GM19395 (cell line): ENCODE results near the gene SLITRK5.

Source experiments
- ATAC-seq: cut with Tn5 transposase; IDR thresholded peaks from one replicate; pipeline ENCODE4 v1.9.1; 2021; ENCODE audit warnings: mild to moderate bottlenecking, moderate library complexity; ENCODE audit not compliant: unreplicated experiment

SLITRK5 gene, protein sequence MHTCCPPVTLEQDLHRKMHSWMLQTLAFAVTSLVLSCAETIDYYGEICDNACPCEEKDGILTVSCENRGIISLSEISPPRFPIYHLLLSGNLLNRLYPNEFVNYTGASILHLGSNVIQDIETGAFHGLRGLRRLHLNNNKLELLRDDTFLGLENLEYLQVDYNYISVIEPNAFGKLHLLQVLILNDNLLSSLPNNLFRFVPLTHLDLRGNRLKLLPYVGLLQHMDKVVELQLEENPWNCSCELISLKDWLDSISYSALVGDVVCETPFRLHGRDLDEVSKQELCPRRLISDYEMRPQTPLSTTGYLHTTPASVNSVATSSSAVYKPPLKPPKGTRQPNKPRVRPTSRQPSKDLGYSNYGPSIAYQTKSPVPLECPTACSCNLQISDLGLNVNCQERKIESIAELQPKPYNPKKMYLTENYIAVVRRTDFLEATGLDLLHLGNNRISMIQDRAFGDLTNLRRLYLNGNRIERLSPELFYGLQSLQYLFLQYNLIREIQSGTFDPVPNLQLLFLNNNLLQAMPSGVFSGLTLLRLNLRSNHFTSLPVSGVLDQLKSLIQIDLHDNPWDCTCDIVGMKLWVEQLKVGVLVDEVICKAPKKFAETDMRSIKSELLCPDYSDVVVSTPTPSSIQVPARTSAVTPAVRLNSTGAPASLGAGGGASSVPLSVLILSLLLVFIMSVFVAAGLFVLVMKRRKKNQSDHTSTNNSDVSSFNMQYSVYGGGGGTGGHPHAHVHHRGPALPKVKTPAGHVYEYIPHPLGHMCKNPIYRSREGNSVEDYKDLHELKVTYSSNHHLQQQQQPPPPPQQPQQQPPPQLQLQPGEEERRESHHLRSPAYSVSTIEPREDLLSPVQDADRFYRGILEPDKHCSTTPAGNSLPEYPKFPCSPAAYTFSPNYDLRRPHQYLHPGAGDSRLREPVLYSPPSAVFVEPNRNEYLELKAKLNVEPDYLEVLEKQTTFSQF

DNA sequence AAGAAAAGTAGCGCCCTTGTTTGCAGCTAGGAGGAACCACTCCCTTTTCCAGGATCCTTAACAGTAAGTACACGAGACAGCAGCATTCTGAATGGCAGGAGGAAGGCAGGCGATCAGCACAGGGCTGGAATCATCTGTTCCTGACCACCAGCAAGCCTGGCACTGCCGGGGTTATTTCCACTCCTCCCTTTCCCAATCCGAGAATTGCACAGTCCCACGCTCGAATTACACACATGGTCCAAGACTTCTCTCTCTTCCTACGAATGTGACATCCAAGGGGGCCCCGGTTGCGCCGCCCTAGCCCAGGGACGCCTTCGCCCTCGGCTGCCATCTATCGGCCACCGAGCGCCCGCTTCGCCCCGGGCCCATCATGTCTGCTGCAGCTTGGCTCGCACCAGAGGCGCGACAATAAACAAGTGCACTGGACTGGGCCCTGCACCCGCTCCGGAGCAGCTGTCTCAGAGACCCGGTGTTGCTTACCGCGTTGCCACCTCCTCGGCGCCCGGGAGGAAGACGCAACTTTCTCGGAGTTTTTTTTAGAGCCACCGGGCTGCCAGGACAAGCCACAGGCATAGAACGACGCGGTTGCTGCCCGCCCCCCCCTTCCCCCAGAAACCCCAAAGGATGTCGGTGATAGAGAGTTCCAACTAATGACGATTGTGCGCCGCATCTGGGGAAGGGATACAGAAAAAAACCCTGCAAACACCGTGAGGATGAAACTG is at the start of gene SLITRK5:
TSS of gene SLITRK5 (plus strand) at position 341 of the 722 bp plus-strand sequence. CDS start 4,018 bp downstream, outside the sequence.
- peak; percentile 96 for ATAC-seq

DNA sequence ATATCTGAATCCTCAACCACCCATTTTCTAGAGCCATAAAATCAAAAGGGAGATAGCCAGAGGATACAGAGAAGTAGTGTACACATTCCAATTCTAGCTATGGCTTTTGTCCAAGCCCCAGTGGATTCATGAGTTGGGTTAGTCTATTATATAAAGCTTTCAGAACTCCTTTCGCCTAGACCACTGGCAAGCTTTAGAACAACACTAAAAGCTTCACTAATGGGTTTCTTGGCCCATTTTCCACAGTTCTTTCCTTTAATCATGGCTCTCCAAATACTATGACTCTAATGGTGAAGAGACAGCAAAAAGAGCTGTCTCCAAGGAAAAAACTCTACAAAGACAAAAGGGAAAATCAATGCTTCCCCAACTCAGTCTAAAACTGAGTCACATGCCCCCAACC is 48.2 kb upstream of the SLITRK5 start:
- ATAC-seq = no peak

DNA sequence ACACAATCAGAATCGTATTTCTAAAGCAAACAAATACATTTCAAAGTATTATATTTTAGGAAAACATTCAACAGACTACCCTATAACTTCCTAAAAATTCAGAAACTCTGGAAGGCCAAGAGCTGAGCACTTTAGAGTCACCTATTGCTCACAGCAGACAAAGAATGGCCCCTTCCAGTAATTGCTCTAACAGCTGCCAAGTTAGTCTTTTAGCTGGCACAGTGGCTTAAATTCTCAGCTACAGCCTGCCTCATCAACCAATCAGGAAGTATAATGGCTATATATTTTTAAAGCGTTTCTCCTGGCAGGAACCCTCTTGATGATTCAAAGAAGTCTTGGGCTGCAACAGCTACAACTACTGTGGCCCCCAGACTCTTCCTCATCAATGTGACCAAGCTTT is 14.9 kb upstream of the SLITRK5 start:
- ATAC-seq = no peak

DNA sequence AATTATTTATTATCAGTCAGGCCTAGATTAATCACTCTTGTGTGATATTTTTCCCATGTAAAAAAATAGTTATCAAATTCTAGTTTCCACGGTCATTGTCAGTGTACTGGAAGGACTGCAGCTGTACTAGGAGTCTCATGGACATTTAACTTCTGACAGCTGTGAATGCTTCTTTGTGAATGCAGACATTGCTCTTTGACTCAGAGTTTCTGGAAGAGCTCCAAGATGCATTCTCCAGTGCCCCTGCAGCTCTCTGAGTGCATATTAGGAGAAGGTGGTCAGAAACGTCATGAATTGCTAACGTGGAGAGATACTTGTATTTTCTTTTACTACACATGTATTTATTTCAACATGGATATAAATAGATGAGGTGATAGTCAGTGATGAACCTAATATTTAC is 9.7 kb upstream of the SLITRK5 start:
- ATAC-seq = no peak

DNA sequence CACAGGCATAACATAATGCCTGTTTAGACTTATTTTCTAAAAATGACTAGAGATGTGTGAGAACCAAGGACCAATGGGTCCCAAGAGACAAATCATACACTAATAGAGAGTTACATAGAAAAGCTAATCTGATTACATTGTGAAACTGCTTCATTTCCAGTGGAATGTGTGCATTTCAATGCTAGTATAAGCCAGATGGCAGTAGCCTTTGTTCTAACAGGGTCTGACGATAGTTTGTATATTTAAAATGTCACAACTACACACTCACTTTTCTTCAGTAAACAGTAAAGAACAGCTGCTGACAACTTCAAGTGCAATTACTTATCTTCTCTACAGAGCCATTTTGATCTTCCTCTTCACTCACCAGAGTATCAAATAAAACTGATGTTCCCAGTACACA is 4.3 kb upstream of the SLITRK5 start:
- ATAC-seq = no peak

DNA sequence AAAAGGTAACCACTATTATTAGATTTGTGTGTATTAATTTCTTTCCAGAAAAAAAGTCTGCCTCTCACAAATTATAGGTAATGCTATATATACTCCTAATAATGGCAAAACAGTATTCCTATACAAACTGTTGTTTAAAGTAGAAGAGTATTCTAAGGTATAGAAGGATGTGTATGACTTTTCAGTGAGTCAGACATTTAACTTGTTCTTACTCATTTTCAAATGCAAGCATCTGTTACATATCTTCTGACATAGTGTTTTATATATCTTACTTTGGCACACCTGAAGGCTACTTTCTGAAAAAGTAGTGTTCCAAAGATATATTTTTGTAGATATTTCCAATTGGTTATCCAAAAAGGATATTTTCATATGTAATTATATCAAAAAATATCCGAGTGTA is 3.5 kb upstream of the SLITRK5 start:
- no peak for ATAC-seq

DNA sequence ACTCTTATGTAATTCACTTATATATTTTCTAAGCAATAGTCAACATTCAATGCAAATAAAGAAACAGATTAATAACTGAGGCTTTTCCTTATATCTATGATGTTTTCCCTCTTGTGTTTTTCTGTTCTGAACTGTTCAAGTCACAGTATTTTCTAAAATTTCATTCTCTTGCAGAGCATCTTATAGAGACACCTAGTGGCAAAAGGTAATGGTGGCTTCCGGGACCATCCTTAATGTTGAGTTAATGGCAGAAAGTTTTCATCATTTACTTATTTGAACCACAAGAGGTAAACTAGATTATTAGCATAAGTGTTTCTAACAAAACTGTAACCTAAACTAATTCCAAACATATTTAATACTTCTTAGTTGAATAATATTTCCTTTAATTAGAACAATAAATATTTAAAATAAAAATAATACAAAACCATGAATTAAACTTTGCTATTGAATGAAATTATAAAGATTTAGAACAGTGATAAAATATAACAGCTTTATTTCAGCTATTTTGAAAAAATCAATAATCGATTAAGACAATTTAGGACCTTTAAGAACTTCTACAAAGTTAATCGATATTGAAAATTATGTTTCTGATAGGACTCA is 1.7 kb upstream of the SLITRK5 start:
- peak; percentile 42 for ATAC-seq

DNA sequence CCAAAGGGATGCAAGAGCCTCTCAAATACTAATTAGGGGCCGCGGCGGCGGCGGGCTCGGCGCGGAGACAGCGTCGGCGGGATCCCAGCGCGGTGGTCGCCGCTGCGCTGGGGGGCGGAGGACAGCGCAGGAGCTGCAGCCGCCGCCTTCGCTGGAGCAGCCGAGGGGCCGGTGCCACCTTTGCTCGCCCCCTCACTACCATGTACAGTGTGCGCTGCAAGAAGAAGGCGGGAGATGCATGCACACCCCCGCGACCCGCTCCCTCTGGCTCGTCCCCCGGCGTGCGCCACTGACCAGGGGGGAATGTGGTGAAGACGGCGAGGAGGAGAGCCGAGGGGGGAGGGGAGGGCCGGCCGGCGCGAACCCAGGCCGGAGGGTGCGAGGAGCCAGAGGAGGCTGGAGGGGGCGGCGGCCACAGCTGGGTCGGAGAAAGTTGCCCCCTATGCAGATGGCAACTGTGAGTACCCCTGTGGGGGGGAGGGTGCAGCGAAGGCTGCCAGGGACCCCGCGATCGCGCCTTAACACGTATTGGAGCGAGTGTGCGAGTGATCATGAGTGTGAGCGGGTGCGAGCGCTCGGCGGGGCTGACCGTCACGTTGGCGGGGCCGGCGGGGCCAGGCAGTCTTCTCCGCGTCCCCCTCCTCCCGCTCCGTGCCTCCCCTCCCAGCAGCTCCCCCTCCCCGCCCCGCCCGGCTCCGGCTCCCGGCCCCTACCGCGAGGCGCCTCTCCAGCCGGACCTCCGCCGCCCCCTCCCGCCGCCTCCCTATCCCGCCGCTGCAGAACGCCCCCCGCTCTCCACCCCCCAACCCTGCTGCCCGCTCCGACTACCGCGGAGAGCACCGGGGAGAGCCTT is 808 bp downstream of the SLITRK5 start:
- ATAC-seq = no peak

DNA sequence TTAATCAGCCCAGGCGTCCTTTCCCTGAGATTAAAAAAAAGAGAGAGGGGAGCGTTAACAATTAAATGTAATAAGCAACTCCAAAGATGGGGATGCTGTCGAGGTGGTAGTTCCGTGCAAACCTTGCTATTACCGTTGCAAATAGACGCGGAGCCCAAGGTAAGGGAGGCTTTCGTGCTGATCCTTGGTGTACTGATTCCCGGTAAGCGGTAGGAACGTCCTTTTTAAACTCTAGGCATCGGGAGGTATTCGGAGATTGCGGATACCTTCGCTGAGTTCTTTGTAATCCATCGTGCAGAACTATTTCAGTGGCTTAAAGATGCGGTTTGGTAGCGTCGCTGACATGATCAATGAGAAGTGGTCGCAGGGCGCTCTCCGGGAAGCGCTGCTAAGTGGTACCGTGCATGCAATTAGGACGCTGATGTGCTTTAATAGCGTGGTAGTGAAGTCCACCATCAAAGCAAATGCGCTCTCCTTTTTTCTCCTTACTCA is 3.1 kb downstream of the SLITRK5 start:
- ATAC-seq = no peak

DNA sequence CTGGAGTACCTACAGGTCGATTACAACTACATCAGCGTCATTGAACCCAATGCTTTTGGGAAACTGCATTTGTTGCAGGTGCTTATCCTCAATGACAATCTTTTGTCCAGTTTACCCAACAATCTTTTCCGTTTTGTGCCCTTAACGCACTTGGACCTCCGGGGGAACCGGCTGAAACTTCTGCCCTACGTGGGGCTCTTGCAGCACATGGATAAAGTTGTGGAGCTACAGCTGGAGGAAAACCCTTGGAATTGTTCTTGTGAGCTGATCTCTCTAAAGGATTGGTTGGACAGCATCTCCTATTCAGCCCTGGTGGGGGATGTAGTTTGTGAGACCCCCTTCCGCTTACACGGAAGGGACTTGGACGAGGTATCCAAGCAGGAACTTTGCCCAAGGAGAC is 4.7 kb downstream of the SLITRK5 start:
- ATAC-seq = no peak

DNA sequence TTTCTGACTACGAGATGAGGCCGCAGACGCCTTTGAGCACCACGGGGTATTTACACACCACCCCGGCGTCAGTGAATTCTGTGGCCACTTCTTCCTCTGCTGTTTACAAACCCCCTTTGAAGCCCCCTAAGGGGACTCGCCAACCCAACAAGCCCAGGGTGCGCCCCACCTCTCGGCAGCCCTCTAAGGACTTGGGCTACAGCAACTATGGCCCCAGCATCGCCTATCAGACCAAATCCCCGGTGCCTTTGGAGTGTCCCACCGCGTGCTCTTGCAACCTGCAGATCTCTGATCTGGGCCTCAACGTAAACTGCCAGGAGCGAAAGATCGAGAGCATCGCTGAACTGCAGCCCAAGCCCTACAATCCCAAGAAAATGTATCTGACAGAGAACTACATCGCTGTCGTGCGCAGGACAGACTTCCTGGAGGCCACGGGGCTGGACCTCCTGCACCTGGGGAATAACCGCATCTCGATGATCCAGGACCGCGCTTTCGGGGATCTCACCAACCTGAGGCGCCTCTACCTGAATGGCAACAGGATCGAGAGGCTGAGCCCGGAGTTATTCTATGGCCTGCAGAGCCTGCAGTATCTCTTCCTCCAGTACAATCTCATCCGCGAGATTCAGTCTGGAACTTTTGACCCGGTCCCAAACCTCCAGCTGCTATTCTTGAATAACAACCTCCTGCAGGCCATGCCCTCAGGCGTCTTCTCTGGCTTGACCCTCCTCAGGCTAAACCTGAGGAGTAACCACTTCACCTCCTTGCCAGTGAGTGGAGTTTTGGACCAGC is 5.3 kb downstream of the SLITRK5 start:
- no peak for ATAC-seq

DNA sequence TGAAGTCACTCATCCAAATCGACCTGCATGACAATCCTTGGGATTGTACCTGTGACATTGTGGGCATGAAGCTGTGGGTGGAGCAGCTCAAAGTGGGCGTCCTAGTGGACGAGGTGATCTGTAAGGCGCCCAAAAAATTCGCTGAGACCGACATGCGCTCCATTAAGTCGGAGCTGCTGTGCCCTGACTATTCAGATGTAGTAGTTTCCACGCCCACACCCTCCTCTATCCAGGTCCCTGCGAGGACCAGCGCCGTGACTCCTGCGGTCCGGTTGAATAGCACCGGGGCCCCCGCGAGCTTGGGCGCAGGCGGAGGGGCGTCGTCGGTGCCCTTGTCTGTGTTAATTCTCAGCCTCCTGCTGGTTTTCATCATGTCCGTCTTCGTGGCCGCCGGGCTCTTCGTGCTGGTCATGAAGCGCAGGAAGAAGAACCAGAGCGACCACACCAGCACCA is 5.9 kb downstream of the SLITRK5 start:
- ATAC-seq = no peak

DNA sequence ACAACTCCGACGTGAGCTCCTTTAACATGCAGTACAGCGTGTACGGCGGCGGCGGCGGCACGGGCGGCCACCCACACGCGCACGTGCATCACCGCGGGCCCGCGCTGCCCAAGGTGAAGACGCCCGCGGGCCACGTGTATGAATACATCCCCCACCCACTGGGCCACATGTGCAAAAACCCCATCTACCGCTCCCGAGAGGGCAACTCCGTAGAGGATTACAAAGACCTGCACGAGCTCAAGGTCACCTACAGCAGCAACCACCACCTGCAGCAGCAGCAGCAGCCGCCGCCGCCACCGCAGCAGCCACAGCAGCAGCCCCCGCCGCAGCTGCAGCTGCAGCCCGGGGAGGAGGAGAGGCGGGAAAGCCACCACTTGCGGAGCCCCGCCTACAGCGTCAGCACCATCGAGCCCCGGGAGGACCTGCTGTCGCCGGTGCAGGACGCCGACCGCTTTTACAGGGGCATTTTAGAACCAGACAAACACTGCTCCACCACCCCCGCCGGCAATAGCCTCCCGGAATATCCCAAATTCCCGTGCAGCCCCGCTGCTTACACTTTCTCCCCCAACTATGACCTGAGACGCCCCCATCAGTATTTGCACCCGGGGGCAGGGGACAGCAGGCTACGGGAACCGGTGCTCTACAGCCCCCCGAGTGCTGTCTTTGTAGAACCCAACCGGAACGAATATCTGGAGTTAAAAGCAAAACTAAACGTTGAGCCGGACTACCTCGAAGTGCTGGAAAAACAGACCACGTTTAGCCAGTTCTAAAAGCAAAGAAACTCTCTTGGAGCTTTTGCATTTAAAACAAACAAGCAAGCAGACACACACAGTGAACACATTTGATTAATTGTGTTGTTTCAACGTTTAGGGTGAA is 6.6 kb downstream of the SLITRK5 start:
- no peak for ATAC-seq

DNA sequence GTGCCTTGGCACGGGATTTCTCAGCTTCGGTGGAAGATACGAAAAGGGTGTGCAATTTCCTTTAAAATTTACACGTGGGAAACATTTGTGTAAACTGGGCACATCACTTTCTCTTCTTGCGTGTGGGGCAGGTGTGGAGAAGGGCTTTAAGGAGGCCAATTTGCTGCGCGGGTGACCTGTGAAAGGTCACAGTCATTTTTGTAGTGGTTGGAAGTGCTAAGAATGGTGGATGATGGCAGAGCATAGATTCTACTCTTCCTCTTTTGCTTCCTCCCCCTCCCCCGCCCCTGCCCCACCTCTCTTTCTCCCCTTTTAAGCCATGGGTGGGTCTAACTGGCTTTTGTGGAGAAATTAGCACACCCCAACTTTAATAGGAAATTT is 7.2 kb downstream of the SLITRK5 start:
- ATAC-seq = no peak

DNA sequence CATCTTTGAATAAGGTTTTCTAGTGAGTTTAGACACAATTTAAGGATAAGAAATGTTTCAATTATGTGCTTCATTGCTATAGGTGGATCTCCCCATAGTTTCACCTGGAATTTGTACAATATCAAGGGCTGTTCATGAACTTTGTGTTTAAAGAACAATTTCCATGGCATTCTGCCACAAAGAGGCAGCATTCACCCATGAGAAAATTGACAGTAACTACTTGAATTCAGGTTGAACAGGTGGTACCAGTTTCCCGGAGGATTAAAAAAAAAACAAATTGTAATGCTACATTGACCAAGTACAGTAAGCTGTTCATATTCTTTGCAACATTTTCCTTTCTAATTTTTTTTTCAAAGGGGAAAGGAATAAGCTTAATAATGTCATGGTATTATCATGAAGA is 9.1 kb downstream of the SLITRK5 start:
- ATAC-seq = no peak

DNA sequence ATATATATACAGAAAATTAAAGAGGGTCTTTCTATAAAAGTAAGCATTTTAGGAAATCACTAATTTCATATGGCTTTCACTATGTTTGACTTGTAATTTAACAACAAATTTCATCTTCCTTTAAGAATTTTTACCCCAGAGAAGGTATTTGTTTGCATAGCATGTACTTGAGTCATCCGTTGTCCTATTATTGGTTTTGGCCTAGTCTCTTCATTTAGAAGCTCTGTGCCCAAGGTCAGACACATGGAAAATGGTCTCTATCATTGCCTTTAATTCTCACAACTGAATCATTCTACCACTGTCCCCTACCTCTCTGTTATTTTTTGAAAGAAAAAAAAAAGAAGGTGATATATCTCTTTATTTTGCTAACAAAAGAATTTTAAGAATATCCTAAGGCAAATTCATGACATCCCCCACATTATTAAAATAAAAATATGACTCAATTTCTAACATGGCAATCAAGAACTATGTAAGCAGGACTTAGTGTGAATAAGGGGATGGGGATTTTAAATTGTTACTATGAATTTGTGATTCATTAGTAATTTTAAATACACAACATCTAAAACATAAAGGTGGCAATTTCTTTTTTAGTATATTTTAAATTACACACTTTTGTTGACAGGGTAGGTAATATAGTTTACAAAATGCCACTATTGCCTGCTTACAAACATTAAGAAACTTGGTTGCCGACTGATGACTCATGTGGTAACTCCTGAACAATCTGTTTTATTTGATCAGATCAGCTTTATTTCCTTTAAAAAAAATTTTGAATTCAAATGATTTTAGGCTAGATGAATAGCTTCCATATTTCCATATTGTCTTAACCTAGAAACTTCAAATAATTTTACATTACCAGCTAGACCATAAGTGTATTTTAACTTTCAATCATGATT is 13.9 kb downstream of the SLITRK5 start:
- ATAC-seq = no peak

DNA sequence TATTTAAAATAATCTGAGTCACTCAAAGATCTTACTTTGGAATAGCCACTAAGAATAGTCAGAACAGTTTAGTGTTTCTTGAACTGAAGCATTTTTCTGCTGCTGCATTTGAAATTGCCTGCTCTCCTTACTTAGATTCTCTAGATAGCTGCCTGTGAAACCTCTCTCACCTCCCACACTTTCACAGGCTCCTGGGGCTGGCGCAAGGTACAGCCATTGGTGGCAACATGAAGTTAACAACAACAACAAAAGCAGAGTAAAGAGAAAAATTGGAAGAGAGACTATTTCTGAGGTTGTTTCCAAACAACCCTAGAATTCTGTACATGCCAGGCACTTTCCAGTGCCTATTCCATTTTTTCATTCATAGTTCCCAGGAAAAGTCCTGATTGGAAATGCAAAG is 25.3 kb downstream of the SLITRK5 start:
- no peak for ATAC-seq
